Nephron (organoid): ENCODE data around the gene SORL1.
A peak's percentile ranks its signal among the peaks of the same experiment; 100 is the strongest.

Source experiments
- H3K27ac Mint-ChIP-seq, 3 experiments: 2 replicates each; pipeline ENCODE4 v1.8.0; 2020; ENCODE audit warnings: mixed read lengths in 3 of 3, mild to moderate bottlenecking in 2 of 3, moderate library complexity in 1 of 3
- H3K27me3 Mint-ChIP-seq: 2 replicates; pipeline ENCODE4 v1.8.0; 2021; ENCODE audit warnings: low read depth, mild to moderate bottlenecking, moderate library complexity, mixed read lengths
- H3K36me3 Mint-ChIP-seq: 2 replicates; pipeline ENCODE4 v1.8.0; 2020; ENCODE audit warnings: low read depth, mixed read lengths
- H3K4me1 Mint-ChIP-seq: 2 replicates; pipeline ENCODE4 v1.8.0; 2020; ENCODE audit warnings: mixed read lengths
- H3K4me3 Mint-ChIP-seq, 3 experiments: 2 replicates each; pipeline ENCODE4 v1.8.0; 2020; ENCODE audit warnings: mild to moderate bottlenecking in 3 of 3, mixed read lengths in 3 of 3, moderate library complexity in 2 of 3
- H3K9me3 Mint-ChIP-seq: 2 replicates; pipeline ENCODE4 v1.8.0; 2020; ENCODE audit warnings: mixed read lengths
- CTCF ChIP-seq, 3 experiments: fragments of 200-600 bp; sonication (generic); IDR thresholded peaks; one replicate each; pipeline ENCODE4 v1.5.0; 2021; ENCODE audit warnings: antibody characterized with exemption in 3 of 3; ENCODE audit not compliant: unreplicated experiment in 3 of 3

SORL1 gene

DNA sequence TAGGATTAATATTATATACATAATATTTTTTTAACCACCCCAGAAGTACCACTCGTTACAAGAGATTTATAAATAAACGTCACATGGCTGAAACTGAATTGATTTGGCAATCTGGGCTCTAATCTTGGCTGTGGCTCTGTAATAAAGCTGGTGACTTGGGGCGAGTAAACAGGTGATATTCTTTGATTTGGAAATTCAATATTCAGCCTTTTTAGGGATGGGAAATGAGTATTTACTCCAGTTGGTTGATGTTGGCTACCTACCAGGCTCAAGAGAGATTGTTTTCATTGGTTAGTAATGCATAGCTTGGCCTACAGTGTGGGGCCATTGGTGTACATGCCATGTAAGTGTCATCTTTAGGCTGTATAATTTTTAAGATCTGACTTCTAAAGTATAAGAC, 118.3 kb downstream of the SORL1 start:
- no peak for TF ChIP-seq CTCF (IDR thresholded peaks at IDR 0.05; ENCODE audit: unreplicated experiment in 3 of 3)
- Mint-ChIP-seq H3K27me3 (peaks cover 10% of the 10 kb centered on the region), H3K4me3 (no peak overlapping the region), H3K9me3 (no peaks in the 10 kb centered on the region), H3K36me3 (peaks cover 11% of the 10 kb centered on the region), H3K27ac (no peak overlapping the region), H3K4me1 (peaks cover 38% of the 10 kb centered on the region)

DNA sequence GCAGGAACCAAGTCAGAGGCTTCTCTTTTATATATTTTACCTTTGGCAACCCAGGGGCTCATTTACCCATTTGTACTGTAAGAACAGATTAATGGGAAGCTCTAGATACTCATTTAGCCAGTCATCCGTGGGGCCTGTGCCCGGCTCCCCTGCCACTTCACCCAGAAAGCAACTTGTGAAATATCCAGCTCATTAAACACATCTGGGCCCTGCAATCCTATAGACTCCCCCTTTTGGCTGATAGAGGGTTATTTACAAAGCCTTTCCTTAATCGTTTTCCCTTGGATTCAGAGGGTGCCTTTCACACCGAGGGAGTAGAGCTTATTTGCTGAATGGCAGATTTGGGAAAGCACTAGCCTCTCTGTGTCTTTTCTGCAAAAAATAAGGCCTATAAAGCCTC, 119.4 kb downstream of the SORL1 start:
- H3K27me3 Mint-ChIP-seq = peaks cover 10% of the 10 kb centered on the region
- no peak for TF ChIP-seq CTCF (IDR thresholded peaks at IDR 0.05; ENCODE audit: unreplicated experiment in 3 of 3)
- H3K4me3 Mint-ChIP-seq = no peak overlapping the region
- H3K4me1 Mint-ChIP-seq = peaks cover 48% of the 10 kb centered on the region
- H3K9me3 Mint-ChIP-seq = no peaks in the 10 kb centered on the region
- H3K27ac Mint-ChIP-seq = no peak overlapping the region
- H3K36me3 Mint-ChIP-seq = peaks cover 11% of the 10 kb centered on the region

DNA sequence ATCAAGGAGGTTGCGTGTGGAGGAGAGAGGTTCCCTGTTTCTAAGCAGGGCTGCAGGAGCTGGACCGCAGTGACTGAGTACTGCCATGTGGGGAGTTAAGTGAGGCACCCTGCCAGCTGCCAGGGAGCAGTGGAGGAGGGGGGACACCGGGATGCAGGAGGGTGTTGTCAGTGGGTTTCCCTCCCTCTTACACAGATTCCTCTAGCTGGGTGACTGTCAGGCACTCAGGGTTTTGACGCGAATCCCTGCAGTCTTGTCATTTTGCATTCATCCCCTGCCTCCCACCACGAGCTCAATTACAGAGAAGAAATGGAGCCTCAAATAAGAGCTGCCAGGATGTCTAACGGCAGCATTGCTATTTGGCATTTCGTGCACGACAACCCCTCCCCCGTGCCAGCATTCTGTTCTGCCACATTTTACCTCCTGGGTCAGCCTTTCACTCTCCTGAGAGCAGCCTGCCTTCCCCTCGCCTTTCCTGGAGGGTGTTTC, 120.5 kb downstream of the SORL1 start:
- no peak overlapping the region for H3K4me3 Mint-ChIP-seq
- TF ChIP-seq CTCF (IDR thresholded peaks at IDR 0.05; ENCODE audit: unreplicated experiment in 3 of 3) = no peak
- peak overlapping the region in 1 of 3 experiments; percentile 33 for H3K27ac Mint-ChIP-seq
- H3K36me3 Mint-ChIP-seq = peaks cover 11% of the 10 kb centered on the region
- H3K4me1 Mint-ChIP-seq = peaks cover 58% of the 10 kb centered on the region
- H3K27me3 Mint-ChIP-seq = peaks cover 10% of the 10 kb centered on the region
- H3K9me3 Mint-ChIP-seq = no peaks in the 10 kb centered on the region

DNA sequence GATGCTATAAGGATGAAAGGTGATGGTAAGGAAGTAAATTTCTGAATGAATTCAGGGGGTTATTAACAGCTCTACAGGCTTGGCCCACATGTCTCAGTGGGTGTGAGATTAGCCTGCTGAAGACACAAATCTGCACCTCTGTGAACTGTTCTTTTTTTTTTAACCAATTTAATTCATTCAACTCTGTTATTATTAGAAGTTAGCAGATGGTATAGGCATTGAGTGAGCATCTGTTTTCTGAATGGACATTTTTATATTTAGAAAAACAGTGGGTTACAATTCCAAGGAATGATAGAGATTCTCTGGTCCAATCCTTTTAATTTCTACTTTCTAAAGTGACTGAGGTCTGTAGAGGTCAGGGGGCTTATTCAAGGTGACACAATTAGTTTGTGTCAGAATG, 122.7 kb downstream of the SORL1 start:
- no peak overlapping the region for H3K27ac Mint-ChIP-seq
- peaks cover 10% of the 10 kb centered on the region for H3K27me3 Mint-ChIP-seq
- no peak for TF ChIP-seq CTCF (IDR thresholded peaks at IDR 0.05; ENCODE audit: unreplicated experiment in 3 of 3)
- peaks cover under 1% of the 10 kb centered on the region for H3K9me3 Mint-ChIP-seq
- peaks cover 65% of the 10 kb centered on the region for H3K4me1 Mint-ChIP-seq
- peaks cover 24% of the 10 kb centered on the region for H3K36me3 Mint-ChIP-seq
- H3K4me3 Mint-ChIP-seq = no peak overlapping the region

DNA sequence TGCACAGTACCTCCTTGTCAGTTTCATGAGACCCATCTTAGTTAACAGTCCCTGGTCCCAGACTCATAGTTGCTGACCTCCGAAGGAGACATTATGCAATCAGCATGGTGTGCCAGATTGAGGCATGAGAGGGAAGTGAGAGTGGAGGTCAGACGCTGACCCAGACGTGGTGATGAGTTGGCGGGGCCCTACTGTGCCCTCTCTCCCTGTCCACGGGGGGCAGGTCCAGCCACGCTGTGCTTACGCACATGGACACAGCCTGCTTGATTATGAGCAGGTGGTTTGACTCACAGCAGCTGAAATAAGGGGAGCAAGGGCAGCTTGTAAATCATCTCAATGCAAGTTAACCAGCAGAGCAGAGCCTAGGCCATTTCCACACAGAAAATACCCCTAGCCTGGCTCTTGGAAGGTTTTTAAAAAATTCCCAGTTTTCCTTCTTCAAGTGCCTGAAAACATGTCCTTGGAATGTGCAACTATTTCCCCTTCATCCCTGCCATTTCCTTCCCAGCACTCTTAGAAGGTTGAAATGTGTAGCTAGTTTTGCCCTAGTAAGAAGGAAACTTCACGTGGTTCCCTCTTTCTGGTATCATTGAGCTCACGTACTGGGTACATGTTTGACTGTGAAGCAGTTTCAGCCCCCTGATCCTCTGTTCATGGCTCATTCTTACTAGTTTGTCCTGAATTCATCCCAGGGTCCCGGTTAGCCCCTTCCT, 123.3 kb downstream of the SORL1 start:
- Mint-ChIP-seq H3K9me3 (peaks cover 6% of the 10 kb centered on the region), H3K27ac (no peak overlapping the region), H3K36me3 (peaks cover 30% of the 10 kb centered on the region), H3K4me1 (peaks cover 65% of the 10 kb centered on the region), H3K4me3 (no peak overlapping the region), H3K27me3 (peaks cover 10% of the 10 kb centered on the region)
- no peak for TF ChIP-seq CTCF (IDR thresholded peaks at IDR 0.05; ENCODE audit: unreplicated experiment in 3 of 3)

GRCh38 chr11:121575963-121576290, 123.8 kb downstream of the SORL1 start:
- peaks cover 9% of the 10 kb centered on the region for H3K9me3 Mint-ChIP-seq
- H3K36me3 Mint-ChIP-seq = peaks cover 35% of the 10 kb centered on the region
- peaks cover 8% of the 10 kb centered on the region for H3K27me3 Mint-ChIP-seq
- no peak overlapping the region for H3K4me3 Mint-ChIP-seq
- TF ChIP-seq CTCF (IDR thresholded peaks at IDR 0.05; ENCODE audit: unreplicated experiment in 3 of 3) = no peak
- peaks cover 63% of the 10 kb centered on the region for H3K4me1 Mint-ChIP-seq
- no peak overlapping the region for H3K27ac Mint-ChIP-seq
